Measurements from ENCODE around the gene TMEM43. TPM values are rescaled to one million over a fixed set of nuclear protein-coding genes. Genes with fewer than 3 reads are reported as not detected.

Gene TMEM43
- total RNA-seq, 1 experiment from 2014 or later, result 36.7 TPM

GRCh38 chr3:14157951-14158350 lies 33.1 kb downstream of the TMEM43 start:
- H3K27ac Mint-ChIP-seq, result no peak overlapping the region
- no peaks in the 10 kb centered on the region for H3K79me1 ChIP-seq (ENCODE audit: insufficient read depth, low read depth, low read length, poor library complexity, severe bottlenecking)
- no peaks in the 10 kb centered on the region for H4K20me1 ChIP-seq (ENCODE audit: control insufficient read depth, insufficient read depth, insufficient read length)
- no peak overlapping the region for H2AK5ac ChIP-seq (ENCODE audit: insufficient read length, low read length)
- WGBS (ENCODE audit: extremely low coverage, insufficient read length, low lambda C conversion rate), result no CpG with 5 or more reads among the region's 9 CpGs
- H3K36me3 Mint-ChIP-seq (ENCODE audit: insufficient read depth in 1 of 3, low read depth in 3 of 3), result peaks cover 53 to 91% (median 89%) of the 10 kb centered on the region in 3 experiments
- H4K8ac ChIP-seq (replicated peaks; ENCODE audit: insufficient read length, low read depth, low read length), result no peak overlapping the region
- peaks cover 5 to 16% of the 10 kb centered on the region in 2 experiments; a peak in 4 of 5 replicates for H3K9me3 Mint-ChIP-seq
- H3K27me3 ChIP-seq (ENCODE audit: insufficient read depth, low read length), result no peaks in the 10 kb centered on the region
- H2AFZ ChIP-seq (ENCODE audit: low read length), result no peak overlapping the region
- no peak overlapping the region for H3K14ac ChIP-seq (ENCODE audit: insufficient read depth, low read length)
- H4K5ac ChIP-seq (ENCODE audit: insufficient read length, low read depth, low read length), result no peak overlapping the region
- H3K4me3 Mint-ChIP-seq, result no peak overlapping the region
- no peak overlapping the region for H3K9ac ChIP-seq (ENCODE audit: extremely low read depth, insufficient read length, low read length)
- H2BK20ac ChIP-seq (ENCODE audit: low read depth, low read length, poor library complexity, severe bottlenecking), result no peak overlapping the region
- H3K18ac ChIP-seq (ENCODE audit: insufficient read length, low read depth, low read length), result no peak overlapping the region
- H3K4me1 Mint-ChIP-seq, result peaks cover 0 to 5% of the 10 kb centered on the region in 2 experiments; a peak in 1 of 4 replicates
- H4K91ac ChIP-seq (ENCODE audit: insufficient read length, low read depth, low read length), result no peak overlapping the region
- no peak overlapping the region for H2BK15ac ChIP-seq (ENCODE audit: low read depth, low read length)
- H3K4ac ChIP-seq (ENCODE audit: low read depth, low read length), result no peak overlapping the region
- no peak for TF ChIP-seq CTCF (conservative IDR thresholded peaks at IDR 0.05)
- H3K4me1 ChIP-seq (ENCODE audit: insufficient read depth, low read length), result no peaks in the 10 kb centered on the region
- H3K27ac ChIP-seq (ENCODE audit: insufficient read length, low read depth, low read length), result no peak overlapping the region
- H3K27me3 Mint-ChIP-seq (ENCODE audit: low read depth), result no peaks in the 10 kb centered on the region
- H3K79me2 ChIP-seq (ENCODE audit: insufficient read depth, low read length), result no peaks in the 10 kb centered on the region
- DNase-seq, result no peak
- no peak overlapping the region for H3K23ac ChIP-seq (ENCODE audit: insufficient read length, low read depth, low read length)
- H2BK120ac ChIP-seq (ENCODE audit: low read depth, low read length, poor library complexity, severe bottlenecking), result no peak overlapping the region
- no peak overlapping the region for H3K4me2 ChIP-seq (ENCODE audit: insufficient read depth, insufficient read length, low read length)
- no peak overlapping the region for H2BK12ac ChIP-seq (ENCODE audit: insufficient read length, low read depth, low read length)
- H3T11ph ChIP-seq (ENCODE audit: low read length), result no peak overlapping the region
- no peak overlapping the region for H3K56ac ChIP-seq (ENCODE audit: insufficient read length, low read depth, low read length)
- no peak overlapping the region for H2BK5ac ChIP-seq (ENCODE audit: insufficient read length, low read length)
- H3K9me3 ChIP-seq (ENCODE audit: control insufficient read depth, low read depth, low read length), result no peaks in the 10 kb centered on the region
- no peaks in the 10 kb centered on the region for H3K23me2 ChIP-seq (ENCODE audit: insufficient read length, low read depth, low read length, poor library complexity, severe bottlenecking)
